DMS153 treated with DMSO at 0.1 percent for 48 hours (cell line): ENCODE results near the gene LRP2.
"Not testable (repeated sequence)": the region's sequence is repeated elsewhere in the genome, so short reads cannot be mapped to it uniquely, and the experiment has no call there.

ENCODE experiments used
- DNase-seq: peaks from one replicate; lab custom pipeline; 2025; ENCODE audit not compliant: unreplicated experiment; lab: John Stamatoyannopoulos, UW

Gene LRP2

GRCh38 chr2:169348321-169349024 lies 13.9 kb downstream of the LRP2 start:
- DNase-seq = no peak

- DNase-seq = no peak
Measured at GRCh38 chr2:169345486-169346437, 16.6 kb downstream of the LRP2 start.

- no peak for DNase-seq
Measured at GRCh38 chr2:169344736-169345485, 17.4 kb downstream of the LRP2 start.

GRCh38 chr2:169343202-169343601 lies 19.1 kb downstream of the LRP2 start:
- no peak for DNase-seq

- no peak for DNase-seq
Measured at GRCh38 chr2:169339657-169340056, 22.7 kb downstream of the LRP2 start.

- DNase-seq = no peak
Measured at GRCh38 chr2:169336695-169337094, 25.6 kb downstream of the LRP2 start.

- no peak for DNase-seq
Measured at GRCh38 chr2:169330555-169331198, 31.7 kb downstream of the LRP2 start.

GRCh38 chr2:169329688-169330554 lies 32.4 kb downstream of the LRP2 start:
- DNase-seq = peak; percentile 54

GRCh38 chr2:169328785-169329184 lies 33.5 kb downstream of the LRP2 start:
- DNase-seq = no peak

GRCh38 chr2:169327837-169328236 lies 34.5 kb downstream of the LRP2 start:
- DNase-seq = not testable (repeated sequence)

GRCh38 chr2:169325886-169326285 lies 36.4 kb downstream of the LRP2 start:
- DNase-seq = not testable (repeated sequence)

- no peak for DNase-seq
Measured at GRCh38 chr2:169324581-169325260, 37.6 kb downstream of the LRP2 start.

GRCh38 chr2:169323841-169324240 lies 38.5 kb downstream of the LRP2 start:
- DNase-seq = no peak

GRCh38 chr2:169320561-169320960 lies 41.8 kb downstream of the LRP2 start:
- DNase-seq = no peak

GRCh38 chr2:169315357-169315756 lies 47.0 kb downstream of the LRP2 start:
- DNase-seq = no peak

GRCh38 chr2:169308349-169308748 lies 54.0 kb downstream of the LRP2 start:
- not testable (repeated sequence) for DNase-seq

GRCh38 chr2:169304689-169305088 lies 57.6 kb downstream of the LRP2 start:
- DNase-seq = not testable (repeated sequence)

GRCh38 chr2:169303579-169304305 lies 58.6 kb downstream of the LRP2 start:
- no peak for DNase-seq

GRCh38 chr2:169302364-169302763 lies 60.0 kb downstream of the LRP2 start:
- DNase-seq = no peak
